ENCODE measurements around the gene KXD1.

DNA sequence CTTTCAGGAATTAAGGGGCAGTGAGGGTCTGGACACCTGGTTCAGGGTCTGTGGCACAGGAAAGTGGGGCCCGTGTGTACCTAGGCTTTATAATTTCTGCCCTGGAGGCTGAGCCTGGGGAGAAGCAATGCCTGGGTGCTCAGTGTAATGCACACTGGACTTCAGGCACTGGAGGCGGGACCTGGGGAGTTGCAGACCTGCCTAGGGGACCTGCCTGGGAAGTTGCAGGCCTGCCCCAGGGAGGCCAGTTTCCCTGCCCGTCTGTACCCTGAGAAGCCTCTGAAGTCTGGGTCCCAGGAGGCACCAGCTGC lies 52.5 kb downstream of the KXD1 start:
- TF ChIP-seq, protein P1, sequence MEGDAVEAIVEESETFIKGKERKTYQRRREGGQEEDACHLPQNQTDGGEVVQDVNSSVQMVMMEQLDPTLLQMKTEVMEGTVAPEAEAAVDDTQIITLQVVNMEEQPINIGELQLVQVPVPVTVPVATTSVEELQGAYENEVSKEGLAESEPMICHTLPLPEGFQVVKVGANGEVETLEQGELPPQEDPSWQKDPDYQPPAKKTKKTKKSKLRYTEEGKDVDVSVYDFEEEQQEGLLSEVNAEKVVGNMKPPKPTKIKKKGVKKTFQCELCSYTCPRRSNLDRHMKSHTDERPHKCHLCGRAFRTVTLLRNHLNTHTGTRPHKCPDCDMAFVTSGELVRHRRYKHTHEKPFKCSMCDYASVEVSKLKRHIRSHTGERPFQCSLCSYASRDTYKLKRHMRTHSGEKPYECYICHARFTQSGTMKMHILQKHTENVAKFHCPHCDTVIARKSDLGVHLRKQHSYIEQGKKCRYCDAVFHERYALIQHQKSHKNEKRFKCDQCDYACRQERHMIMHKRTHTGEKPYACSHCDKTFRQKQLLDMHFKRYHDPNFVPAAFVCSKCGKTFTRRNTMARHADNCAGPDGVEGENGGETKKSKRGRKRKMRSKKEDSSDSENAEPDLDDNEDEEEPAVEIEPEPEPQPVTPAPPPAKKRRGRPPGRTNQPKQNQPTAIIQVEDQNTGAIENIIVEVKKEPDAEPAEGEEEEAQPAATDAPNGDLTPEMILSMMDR (IDR thresholded peaks at IDR 0.05; ENCODE audit: insufficient read depth, low read length, poor library complexity, severe bottlenecking) = no peak
- TF ChIP-seq EZH2phosphoT487 (conservative IDR thresholded peaks at IDR 0.05; ENCODE audit: low read length) = no peak

All from SU-DHL-6 (cell line).